ENCODE results near the gene TADA3.

GRCh38 chr3:9812870-9813483 is 20.7 kb upstream of the TADA3 start:
- no peak for TF ChIP-seq CTCF (IDR thresholded peaks at IDR 0.05)
- TF ChIP-seq POLR2A (IDR thresholded peaks at IDR 0.05): no peak
- TF ChIP-seq POLR2AphosphoS5 (IDR thresholded peaks at IDR 0.05; ENCODE audit: insufficient read depth in 1 of 2, low read depth in 1 of 2): no peak

Measured in vagina (tissue), 2 donors.